ENCODE data around the gene PLCH1.

DNA sequence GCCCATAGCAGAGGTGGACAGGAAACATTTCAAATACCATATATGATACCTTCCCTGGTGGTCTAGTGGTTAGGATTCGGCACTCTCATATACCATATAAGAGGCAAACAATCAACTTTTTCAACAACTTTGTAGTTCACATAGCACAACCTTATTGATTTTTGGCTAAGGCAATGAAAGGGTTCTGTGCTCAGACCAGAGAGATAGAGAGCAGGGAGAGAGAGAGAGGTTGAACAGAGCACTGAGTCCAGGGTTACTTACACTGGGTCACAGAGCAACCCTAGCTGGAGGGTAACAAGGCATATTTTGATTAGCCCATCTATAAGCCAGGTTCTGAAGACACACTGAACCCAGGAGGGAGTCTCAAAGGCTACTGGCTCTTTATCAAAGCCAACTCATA is 83.8 kb downstream of the PLCH1 start:
- TF ChIP-seq CREB1 (IDR thresholded peaks at IDR 0.05; ENCODE audit: low read depth): no peak
- TF ChIP-seq GATAD2B (conservative IDR thresholded peaks at IDR 0.05; ENCODE audit: low read depth): no peak
- no peak for TF ChIP-seq SMC3 (IDR thresholded peaks at IDR 0.05; ENCODE audit: borderline replicate concordance, low read length)
- no peak for TF ChIP-seq POLR2AphosphoS5 (IDR thresholded peaks at IDR 0.05; ENCODE audit: low read length)
- no peak for TF ChIP-seq POLR2A (IDR thresholded peaks at IDR 0.05; ENCODE audit: low read depth, low read length)
- TF ChIP-seq, protein P1, sequence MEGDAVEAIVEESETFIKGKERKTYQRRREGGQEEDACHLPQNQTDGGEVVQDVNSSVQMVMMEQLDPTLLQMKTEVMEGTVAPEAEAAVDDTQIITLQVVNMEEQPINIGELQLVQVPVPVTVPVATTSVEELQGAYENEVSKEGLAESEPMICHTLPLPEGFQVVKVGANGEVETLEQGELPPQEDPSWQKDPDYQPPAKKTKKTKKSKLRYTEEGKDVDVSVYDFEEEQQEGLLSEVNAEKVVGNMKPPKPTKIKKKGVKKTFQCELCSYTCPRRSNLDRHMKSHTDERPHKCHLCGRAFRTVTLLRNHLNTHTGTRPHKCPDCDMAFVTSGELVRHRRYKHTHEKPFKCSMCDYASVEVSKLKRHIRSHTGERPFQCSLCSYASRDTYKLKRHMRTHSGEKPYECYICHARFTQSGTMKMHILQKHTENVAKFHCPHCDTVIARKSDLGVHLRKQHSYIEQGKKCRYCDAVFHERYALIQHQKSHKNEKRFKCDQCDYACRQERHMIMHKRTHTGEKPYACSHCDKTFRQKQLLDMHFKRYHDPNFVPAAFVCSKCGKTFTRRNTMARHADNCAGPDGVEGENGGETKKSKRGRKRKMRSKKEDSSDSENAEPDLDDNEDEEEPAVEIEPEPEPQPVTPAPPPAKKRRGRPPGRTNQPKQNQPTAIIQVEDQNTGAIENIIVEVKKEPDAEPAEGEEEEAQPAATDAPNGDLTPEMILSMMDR (IDR thresholded peaks at IDR 0.05 in 2 of 3, conservative IDR thresholded peaks at IDR 0.05 in 1 of 3; ENCODE audit: control insufficient read depth in 2 of 3, extremely low read depth in 1 of 3, insufficient read depth in 1 of 3, low read depth in 3 of 3, low read length in 3 of 3): no peak
- no peak for TF ChIP-seq ZNF274 (IDR thresholded peaks at IDR 0.05; ENCODE audit: insufficient read depth, insufficient read length)
- TF ChIP-seq EP300 (IDR thresholded peaks at IDR 0.05; ENCODE audit: borderline replicate concordance in 1 of 2, control insufficient read depth in 1 of 2, low read depth in 2 of 2, low read length in 2 of 2): no peak
- TF ChIP-seq RAD21 (IDR thresholded peaks at IDR 0.05; ENCODE audit: insufficient read depth, low read depth, low read length): no peak
- no peak for TF ChIP-seq CHD4 (IDR thresholded peaks at IDR 0.05)
